ENCODE data around the gene LRRN2. TPM values are rescaled to one million over a fixed set of nuclear protein-coding genes. Genes with fewer than 3 reads are reported as not detected.

The LRRN2 gene
- total and polyA plus RNA-seq, 9 donors, result 0.23 to 9.7 (median 3.7) TPM

DNA sequence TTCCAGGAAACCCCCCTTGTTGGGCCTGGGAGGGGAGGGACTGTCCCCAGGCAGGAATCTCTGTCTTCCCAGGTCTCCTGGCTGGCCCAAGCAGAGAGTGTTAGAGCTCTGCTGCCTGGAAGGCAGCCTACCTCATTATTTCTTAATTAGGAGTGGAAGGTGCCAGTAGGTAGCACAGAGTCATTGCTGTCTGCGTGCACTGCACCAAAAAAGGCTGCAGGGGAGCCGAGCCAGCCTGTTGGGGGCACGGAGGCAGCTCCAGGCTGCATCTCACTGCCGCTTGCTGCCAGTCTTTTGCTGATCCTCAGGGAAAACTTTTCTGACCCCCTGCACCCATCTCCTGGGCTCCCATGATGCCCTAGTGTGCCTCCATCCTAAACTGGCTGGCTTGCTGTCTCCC is 58.1 kb downstream of the LRRN2 start:
- no peaks in the 10 kb centered on the region for H3K9me3 ChIP-seq
- intact Hi-C loops (cut with DNase I), result no loop called here
- no peaks in the 10 kb centered on the region for H3K27me3 ChIP-seq
- no peak for DNase-seq
- peaks cover 18% of the 10 kb centered on the region for H3K4me1 ChIP-seq (ENCODE audit: insufficient read depth)
- WGBS, 3 donors, result 89 to 97% (median 94%) methylated on average over 3 to 4 of the region's 4 CpGs
- H3K27ac ChIP-seq, result no peak overlapping the region
- no peaks in the 10 kb centered on the region for H3K36me3 ChIP-seq
- TF ChIP-seq EP300 (IDR thresholded peaks at IDR 0.05), result no peak
- TF ChIP-seq, protein P1, sequence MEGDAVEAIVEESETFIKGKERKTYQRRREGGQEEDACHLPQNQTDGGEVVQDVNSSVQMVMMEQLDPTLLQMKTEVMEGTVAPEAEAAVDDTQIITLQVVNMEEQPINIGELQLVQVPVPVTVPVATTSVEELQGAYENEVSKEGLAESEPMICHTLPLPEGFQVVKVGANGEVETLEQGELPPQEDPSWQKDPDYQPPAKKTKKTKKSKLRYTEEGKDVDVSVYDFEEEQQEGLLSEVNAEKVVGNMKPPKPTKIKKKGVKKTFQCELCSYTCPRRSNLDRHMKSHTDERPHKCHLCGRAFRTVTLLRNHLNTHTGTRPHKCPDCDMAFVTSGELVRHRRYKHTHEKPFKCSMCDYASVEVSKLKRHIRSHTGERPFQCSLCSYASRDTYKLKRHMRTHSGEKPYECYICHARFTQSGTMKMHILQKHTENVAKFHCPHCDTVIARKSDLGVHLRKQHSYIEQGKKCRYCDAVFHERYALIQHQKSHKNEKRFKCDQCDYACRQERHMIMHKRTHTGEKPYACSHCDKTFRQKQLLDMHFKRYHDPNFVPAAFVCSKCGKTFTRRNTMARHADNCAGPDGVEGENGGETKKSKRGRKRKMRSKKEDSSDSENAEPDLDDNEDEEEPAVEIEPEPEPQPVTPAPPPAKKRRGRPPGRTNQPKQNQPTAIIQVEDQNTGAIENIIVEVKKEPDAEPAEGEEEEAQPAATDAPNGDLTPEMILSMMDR (IDR thresholded peaks at IDR 0.05), result no peak
- TF ChIP-seq POLR2A (IDR thresholded peaks at IDR 0.05), result no peak
- H3K4me3 ChIP-seq, result no peak overlapping the region

DNA sequence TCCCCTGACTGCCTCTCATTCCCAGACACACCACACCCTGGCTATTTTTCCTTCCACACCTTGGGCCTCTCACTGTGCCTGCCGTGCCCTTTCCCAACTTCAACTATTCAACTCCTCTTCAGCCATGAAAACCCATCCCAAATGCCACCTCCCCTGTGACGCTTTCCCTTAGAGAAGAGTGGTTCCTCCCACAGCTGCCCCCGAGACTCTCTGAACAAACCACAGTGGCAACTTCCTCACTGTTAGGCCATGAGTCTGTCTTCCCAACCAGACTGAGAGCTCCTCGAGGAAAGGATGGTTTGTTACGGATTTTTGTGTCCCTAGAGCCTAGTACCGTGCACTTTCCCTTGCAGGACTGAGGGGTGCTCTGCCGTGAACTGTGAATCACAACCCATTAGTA is 59.2 kb downstream of the LRRN2 start:
- 80 to 89% (median 84%) methylated on average over 7 of the region's 7 CpGs for WGBS, 3 donors
- TF ChIP-seq POLR2A (IDR thresholded peaks at IDR 0.05), result no peak
- TF ChIP-seq, protein P1 (IDR thresholded peaks at IDR 0.05), result no peak
- no peak for TF ChIP-seq EP300 (IDR thresholded peaks at IDR 0.05)
- H3K27ac ChIP-seq, result no peak overlapping the region
- no peaks in the 10 kb centered on the region for H3K36me3 ChIP-seq
- intact Hi-C loops (cut with DNase I), result no loop called here
- H3K27me3 ChIP-seq, result no peaks in the 10 kb centered on the region
- H3K4me1 ChIP-seq (ENCODE audit: insufficient read depth), result peaks cover 18% of the 10 kb centered on the region
- DNase-seq, result no peak
- no peaks in the 10 kb centered on the region for H3K9me3 ChIP-seq
- H3K4me3 ChIP-seq, result no peak overlapping the region

DNA sequence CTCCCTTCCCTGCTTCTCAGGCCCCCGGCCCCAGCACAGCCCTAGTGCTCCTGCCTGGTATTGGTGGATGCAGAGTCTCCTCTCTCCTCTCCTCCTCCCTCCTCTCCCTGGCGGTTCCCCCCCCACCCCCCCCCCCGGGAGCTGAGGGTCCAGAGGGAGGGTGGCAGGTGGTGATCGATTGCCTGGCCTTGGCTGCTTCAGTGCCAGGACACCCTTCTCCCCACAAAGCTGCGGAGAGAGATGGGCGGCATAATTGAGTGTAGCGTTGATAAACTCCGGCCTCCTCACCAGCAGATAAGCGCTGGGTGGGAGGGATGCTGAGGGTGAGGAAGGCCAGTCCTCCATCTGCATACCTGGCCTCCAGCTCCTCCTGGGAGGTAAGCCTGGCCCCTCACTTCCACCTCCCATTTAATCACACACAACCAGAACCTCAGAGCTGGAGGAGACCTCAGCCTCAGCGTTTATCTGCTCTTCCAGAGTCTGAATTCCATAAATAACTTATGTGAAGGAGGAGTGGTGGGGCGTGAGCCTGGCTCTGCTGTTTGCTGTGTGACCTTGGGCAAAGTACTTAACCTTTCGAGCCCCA is 60.8 kb downstream of the LRRN2 start:
- Histone ChIP-seq H3K9me3 (no peaks in the 10 kb centered on the region), H3K36me3 (no peaks in the 10 kb centered on the region), H3K27ac (no peak overlapping the region), H3K4me3 (no peak overlapping the region), H3K27me3 (no peaks in the 10 kb centered on the region), H3K4me1 (ENCODE audit: insufficient read depth) (peaks cover 18% of the 10 kb centered on the region)
- intact Hi-C loops (cut with DNase I), result no loop called here
- 9 to 25% (median 14%) methylated on average over 11 to 12 of the region's 12 CpGs for WGBS, 3 donors
- no peak for DNase-seq
- TF ChIP-seq, protein P1 (IDR thresholded peaks at IDR 0.05), result no peak
- TF ChIP-seq POLR2A (IDR thresholded peaks at IDR 0.05), result no peak
- TF ChIP-seq EP300 (IDR thresholded peaks at IDR 0.05), result no peak

DNA sequence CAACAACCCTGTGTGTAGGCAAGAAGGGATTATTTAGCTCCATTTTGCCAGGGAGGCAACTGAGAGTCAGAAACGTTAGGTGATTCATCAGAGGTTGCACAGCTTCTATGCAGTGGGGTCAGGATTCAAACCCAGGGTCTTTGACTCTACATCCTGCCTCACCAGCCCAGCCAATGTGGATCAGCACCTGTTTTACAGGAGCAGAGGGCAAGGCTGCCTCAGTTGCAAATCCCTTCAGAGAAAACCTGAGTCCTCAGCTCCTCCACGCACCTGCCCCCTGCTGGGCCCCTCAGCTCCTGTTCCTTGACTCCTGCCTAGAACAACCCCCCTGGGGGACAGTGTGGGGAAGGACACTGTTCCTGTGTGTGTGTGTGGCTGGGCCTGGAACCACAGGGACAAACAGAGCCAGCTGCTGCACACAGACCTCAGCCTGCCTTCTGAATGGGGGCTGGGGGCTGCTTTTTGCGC is 61.6 kb downstream of the LRRN2 start:
- Histone ChIP-seq H3K4me1 (ENCODE audit: insufficient read depth) (peaks cover 18% of the 10 kb centered on the region), H3K36me3 (no peaks in the 10 kb centered on the region), H3K27me3 (no peaks in the 10 kb centered on the region), H3K9me3 (no peaks in the 10 kb centered on the region), H3K27ac (no peak overlapping the region), H3K4me3 (no peak overlapping the region)
- TF ChIP-seq EP300 (IDR thresholded peaks at IDR 0.05), result no peak
- TF ChIP-seq, protein P1 (IDR thresholded peaks at IDR 0.05), result no peak
- TF ChIP-seq POLR2A (IDR thresholded peaks at IDR 0.05), result no peak
- intact Hi-C loops (cut with DNase I), result no loop called here
- 63 to 82% (median 79%) methylated on average over 3 of the region's 3 CpGs for WGBS, 3 donors
- no peak for DNase-seq
